GM23248 (cell line): ENCODE measurements around the gene MFF.

Experiments
- EZH2 ChIP-seq: fragments of 200-600 bp; sonication (generic); IDR thresholded peaks from 2 replicates; pipeline ENCODE4 v1.6.1; 2018; ENCODE audit warnings: antibody characterized with exemption, mild to moderate bottlenecking; ENCODE audit not compliant: insufficient read depth, poor library complexity, severe bottlenecking
- EZH2phosphoT487 ChIP-seq: fragments of 200-600 bp; sonication (generic); IDR thresholded peaks from 2 replicates; pipeline ENCODE4 v1.6.1; 2018; ENCODE audit warnings: antibody characterized with exemption, moderate library complexity, mild to moderate bottlenecking, low read depth; ENCODE audit not compliant: insufficient read depth

DNA sequence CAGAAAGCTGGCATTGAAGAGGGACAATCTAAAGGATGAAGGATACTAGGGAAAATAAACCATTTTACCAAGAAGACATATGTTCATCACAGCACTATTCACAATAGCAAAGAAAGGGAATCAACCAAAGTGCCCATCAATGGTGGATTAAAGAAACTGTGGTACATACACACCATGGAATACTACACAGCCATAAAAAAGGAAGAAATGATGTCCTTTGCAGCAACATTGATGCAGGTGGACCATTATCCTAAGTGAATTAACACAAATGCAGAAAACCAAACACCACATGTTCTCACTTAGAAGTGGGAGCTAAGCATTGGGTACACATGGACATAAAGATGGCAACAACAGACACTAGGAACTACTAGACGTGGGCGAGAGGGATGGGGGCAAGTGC, 7.2 kb upstream of the MFF start:
- TF ChIP-seq EZH2phosphoT487: no peak
- no peak for TF ChIP-seq EZH2
